Measurements from ENCODE around the gene TCEA3. TPM values are rescaled to one million over a fixed set of nuclear protein-coding genes. Genes with fewer than 3 reads are reported as not detected.

Gene TCEA3
- polyA plus RNA-seq, 3 donors, result 0.26 to 0.52 TPM; not detected in 1

DNA sequence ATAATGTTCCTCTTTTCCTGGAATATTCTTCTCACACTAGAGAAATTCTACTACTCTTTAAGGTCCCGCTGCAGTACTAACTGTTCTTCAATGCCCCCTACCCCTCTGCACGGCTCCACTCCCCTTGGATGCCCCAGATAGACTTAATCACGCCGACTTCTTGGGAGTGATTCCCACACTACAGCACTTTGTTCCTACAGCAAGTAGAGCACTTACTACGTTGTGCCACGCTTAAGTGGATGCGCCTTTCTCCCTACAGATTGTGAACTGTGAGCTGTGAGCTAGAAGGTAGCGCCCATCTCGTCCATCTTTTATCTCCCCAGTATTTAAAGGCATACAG, 57.1 kb downstream of the TCEA3 start:
- H3K27me3 Mint-ChIP-seq (ENCODE audit: low read depth in 3 of 3), result peaks cover 0 to 3% (median 2%) of the 10 kb centered on the region in 3 donors
- intact Hi-C loops (cut with micrococcal nuclease), result loop anchor here in 1 of 2 donors (10.0 kb wide), 1 partner anchor 1277 kb away; the partner anchor contains the start of gene SRRM1
- H3K4me3 Mint-ChIP-seq, result peak overlapping the region; percentile 92 to 96
- H3K9ac ChIP-seq (ENCODE audit: insufficient read depth, low read length, poor library complexity, severe bottlenecking), result peak overlapping the region; percentile 87
- H3K27ac ChIP-seq (ENCODE audit: low read depth in 1 of 2, low read length in 2 of 2), result peak overlapping the region; percentile 51 to 88
- H3K79me2 ChIP-seq (ENCODE audit: insufficient read depth, low read length), result peaks cover 8% of the 10 kb centered on the region
- H3K9me3 ChIP-seq (replicated peaks in 1 of 2; ENCODE audit: control insufficient read depth in 1 of 2, insufficient read depth in 1 of 2, low read length in 2 of 2), result peaks cover 24 to 25% of the 10 kb centered on the region in 2 donors
- TF ChIP-seq, protein P1, sequence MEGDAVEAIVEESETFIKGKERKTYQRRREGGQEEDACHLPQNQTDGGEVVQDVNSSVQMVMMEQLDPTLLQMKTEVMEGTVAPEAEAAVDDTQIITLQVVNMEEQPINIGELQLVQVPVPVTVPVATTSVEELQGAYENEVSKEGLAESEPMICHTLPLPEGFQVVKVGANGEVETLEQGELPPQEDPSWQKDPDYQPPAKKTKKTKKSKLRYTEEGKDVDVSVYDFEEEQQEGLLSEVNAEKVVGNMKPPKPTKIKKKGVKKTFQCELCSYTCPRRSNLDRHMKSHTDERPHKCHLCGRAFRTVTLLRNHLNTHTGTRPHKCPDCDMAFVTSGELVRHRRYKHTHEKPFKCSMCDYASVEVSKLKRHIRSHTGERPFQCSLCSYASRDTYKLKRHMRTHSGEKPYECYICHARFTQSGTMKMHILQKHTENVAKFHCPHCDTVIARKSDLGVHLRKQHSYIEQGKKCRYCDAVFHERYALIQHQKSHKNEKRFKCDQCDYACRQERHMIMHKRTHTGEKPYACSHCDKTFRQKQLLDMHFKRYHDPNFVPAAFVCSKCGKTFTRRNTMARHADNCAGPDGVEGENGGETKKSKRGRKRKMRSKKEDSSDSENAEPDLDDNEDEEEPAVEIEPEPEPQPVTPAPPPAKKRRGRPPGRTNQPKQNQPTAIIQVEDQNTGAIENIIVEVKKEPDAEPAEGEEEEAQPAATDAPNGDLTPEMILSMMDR (IDR thresholded peaks at IDR 0.05), result no peak
- no peaks in the 10 kb centered on the region for H3K27me3 ChIP-seq (ENCODE audit: control insufficient read depth in 2 of 2, insufficient read depth in 2 of 2, low read length in 2 of 2)
- DNase-seq, result no peak
- H3K4me1 Mint-ChIP-seq, result peaks cover 31% of the 10 kb centered on the region
- peak overlapping the region; percentile 100 for H2AFZ ChIP-seq (ENCODE audit: insufficient read depth, low read depth, low read length, poor library complexity, severe bottlenecking)
- peaks cover 8 to 35% of the 10 kb centered on the region in 2 donors for H3K36me3 ChIP-seq (replicated peaks in 1 of 2; ENCODE audit: control insufficient read depth in 1 of 2, insufficient read depth in 2 of 2, low read length in 2 of 2)
- H3K36me3 Mint-ChIP-seq, result peaks cover 27 to 39% of the 10 kb centered on the region in 2 donors
- H4K20me1 ChIP-seq (ENCODE audit: insufficient read depth, low read length), result no peaks in the 10 kb centered on the region
- H3K27ac Mint-ChIP-seq, result peak overlapping the region in 6 of 7 donors; percentile 60 to 97 (median 93)
- WGBS (ENCODE audit: insufficient coverage), result 93% methylated on average over 4 of the region's 9 CpGs
- H3K4me3 ChIP-seq (replicated peaks in 1 of 3; ENCODE audit: low read depth in 2 of 3, low read length in 3 of 3), result peak overlapping the region; percentile 86 to 100 (median 100)
- peaks cover 18 to 30% of the 10 kb centered on the region in 2 donors for H3K4me1 ChIP-seq (ENCODE audit: control insufficient read depth in 1 of 2, insufficient read depth in 2 of 2, low read length in 2 of 2)
- peaks cover 16 to 29% (median 27%) of the 10 kb centered on the region in 7 donors for H3K9me3 Mint-ChIP-seq
- H3K4me2 ChIP-seq (replicated peaks; ENCODE audit: extremely low read depth, low read length, poor library complexity, severe bottlenecking), result peak overlapping the region; percentile 89

DNA sequence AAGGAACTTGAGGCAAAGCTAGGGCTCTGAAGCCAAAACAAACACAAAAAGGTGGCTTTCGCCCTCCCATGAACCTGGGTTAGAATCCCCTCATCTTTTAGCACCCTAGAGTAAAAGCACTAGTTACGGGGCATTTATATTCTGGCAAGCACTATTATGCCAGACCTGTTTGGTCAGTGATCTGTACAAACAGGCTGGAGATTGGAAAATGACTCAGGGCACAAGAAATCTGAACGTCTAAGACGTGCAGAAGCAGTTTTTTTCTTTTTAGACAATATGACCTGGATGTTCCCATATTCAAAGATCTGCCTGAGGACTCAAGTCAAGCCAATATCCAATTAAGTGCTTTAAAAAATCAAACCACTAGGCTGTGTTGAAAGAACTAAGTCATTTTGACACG, 58.0 kb downstream of the TCEA3 start:
- Histone ChIP-seq H3K9ac (ENCODE audit: insufficient read depth, low read length, poor library complexity, severe bottlenecking) (no peak overlapping the region), H3K36me3 (replicated peaks in 1 of 2; ENCODE audit: control insufficient read depth in 1 of 2, insufficient read depth in 2 of 2, low read length in 2 of 2) (peaks cover 11 to 43% of the 10 kb centered on the region in 2 donors), H4K20me1 (ENCODE audit: insufficient read depth, low read length) (no peaks in the 10 kb centered on the region), H3K79me2 (ENCODE audit: insufficient read depth, low read length) (peaks cover 8% of the 10 kb centered on the region), H3K9me3 (replicated peaks in 1 of 2; ENCODE audit: control insufficient read depth in 1 of 2, insufficient read depth in 1 of 2, low read length in 2 of 2) (peaks cover 33% of the 10 kb centered on the region in 2 donors), H3K4me1 (ENCODE audit: control insufficient read depth in 1 of 2, insufficient read depth in 2 of 2, low read length in 2 of 2) (peaks cover 18 to 30% of the 10 kb centered on the region in 2 donors), H3K27ac (ENCODE audit: low read depth in 1 of 2, low read length in 2 of 2) (no peak overlapping the region), H3K4me2 (replicated peaks; ENCODE audit: extremely low read depth, low read length, poor library complexity, severe bottlenecking) (no peak overlapping the region), H2AFZ (ENCODE audit: insufficient read depth, low read depth, low read length, poor library complexity, severe bottlenecking) (no peak overlapping the region), H3K4me3 (replicated peaks in 1 of 3; ENCODE audit: low read depth in 2 of 3, low read length in 3 of 3) (no peak overlapping the region), H3K27me3 (ENCODE audit: control insufficient read depth in 2 of 2, insufficient read depth in 2 of 2, low read length in 2 of 2) (no peaks in the 10 kb centered on the region)
- TF ChIP-seq, protein P1 (IDR thresholded peaks at IDR 0.05), result no peak
- H3K9me3 Mint-ChIP-seq, result peaks cover 22 to 38% (median 35%) of the 10 kb centered on the region in 7 donors
- peaks cover 31% of the 10 kb centered on the region for H3K4me1 Mint-ChIP-seq
- H3K27ac Mint-ChIP-seq, result no peak overlapping the region
- H3K27me3 Mint-ChIP-seq (ENCODE audit: low read depth in 3 of 3), result peaks cover 0 to 3% (median 2%) of the 10 kb centered on the region in 3 donors
- no peak for DNase-seq
- intact Hi-C loops (cut with micrococcal nuclease), result loop anchor here in 1 of 2 donors (10.0 kb wide), 1 partner anchor 1278 kb away; the partner anchor contains the start of gene SRRM1
- peaks cover 29 to 47% of the 10 kb centered on the region in 2 donors for H3K36me3 Mint-ChIP-seq
- no peak overlapping the region for H3K4me3 Mint-ChIP-seq
- WGBS (ENCODE audit: insufficient coverage), result 96% methylated on average over 4 of the region's 5 CpGs

Measured in CD14-positive monocyte (primary cell).